OCI-LY3 (cell line): Measurements from ENCODE around the gene PCP4.

Experiments used
- H2AFZ ChIP-seq: fragments of 200-600, 300-600 bp; shearing (Covaris generic); 2 replicates; pipeline ENCODE4 v1.6.0; 2014; ENCODE audit warnings: antibody characterized with exemption, low read depth, low read length
- H3K27ac ChIP-seq: fragments of 200-600, 300-600 bp; sonication (generic); 2 replicates; pipeline ENCODE4 v1.5.1; 2014; ENCODE audit warnings: mild to moderate bottlenecking, low read length, moderate library complexity, mixed read lengths
- H3K27me3 ChIP-seq: fragments of 200-600, 300-600 bp; sonication (generic); 2 replicates; pipeline ENCODE4 v1.6.1; 2014; ENCODE audit warnings: low read depth, low read length, mixed read lengths
- H3K36me3 ChIP-seq: fragments of 200-600, 300-600 bp; sonication (generic); replicated peaks from 2 replicates; pipeline ENCODE3; 2014; ENCODE audit warnings: low read depth, low read length, mixed read lengths
- H3K4me1 ChIP-seq: fragments of 300-600, 200-600 bp; sonication (generic); 2 replicates; pipeline ENCODE4 v1.6.1; 2014; ENCODE audit warnings: low read length, mixed read lengths
- H3K4me2 ChIP-seq: fragments of 200-600, 300-600 bp; sonication (generic); 2 replicates; pipeline ENCODE4 v1.6.1; 2014; ENCODE audit warnings: low read length, mixed read lengths
- H3K4me3 ChIP-seq: fragments of 300-600, 200-600 bp; sonication (generic); 2 replicates; pipeline ENCODE4 v1.5.1; 2014; ENCODE audit warnings: antibody characterized with exemption, mild to moderate bottlenecking, low read length, moderate library complexity
- H3K79me2 ChIP-seq: fragments of 300-600, 200-600 bp; shearing (Covaris generic); 2 replicates; pipeline ENCODE4 v1.6.1; 2014; ENCODE audit warnings: mild to moderate bottlenecking, low read length, mixed read lengths
- H3K9ac ChIP-seq: fragments of 300-600, 200-600 bp; shearing (Covaris generic); 2 replicates; pipeline ENCODE4 v1.6.0; 2014; ENCODE audit warnings: mild to moderate bottlenecking, low read length, moderate library complexity
- H3K9me3 ChIP-seq: fragments of 200-600, 300-600 bp; shearing (Covaris generic); 2 replicates; pipeline ENCODE4 v1.6.1; 2014; ENCODE audit warnings: low read length, mixed read lengths; ENCODE audit not compliant: insufficient read depth
- H4K20me1 ChIP-seq: fragments of 200-600, 300-600 bp; sonication (generic); 2 replicates; pipeline ENCODE4 v1.6.1; 2016; ENCODE audit warnings: low read length, mixed read lengths; ENCODE audit not compliant: insufficient read depth
- EZH2phosphoT487 ChIP-seq: fragments of 200-600 bp; shearing (Covaris generic); IDR thresholded peaks from 2 replicates; pipeline ENCODE4 v1.6.1; 2018; ENCODE audit warnings: antibody characterized with exemption, mixed run types, low read depth
- TF ChIP-seq, protein P1 (sequence below): fragments of 200-600, 300-600 bp; sonication (generic); IDR thresholded peaks from 2 replicates; pipeline ENCODE4 v1.5.1; 2014; ENCODE audit warnings: antibody characterized with exemption, low read length, low read depth

Gene PCP4

DNA sequence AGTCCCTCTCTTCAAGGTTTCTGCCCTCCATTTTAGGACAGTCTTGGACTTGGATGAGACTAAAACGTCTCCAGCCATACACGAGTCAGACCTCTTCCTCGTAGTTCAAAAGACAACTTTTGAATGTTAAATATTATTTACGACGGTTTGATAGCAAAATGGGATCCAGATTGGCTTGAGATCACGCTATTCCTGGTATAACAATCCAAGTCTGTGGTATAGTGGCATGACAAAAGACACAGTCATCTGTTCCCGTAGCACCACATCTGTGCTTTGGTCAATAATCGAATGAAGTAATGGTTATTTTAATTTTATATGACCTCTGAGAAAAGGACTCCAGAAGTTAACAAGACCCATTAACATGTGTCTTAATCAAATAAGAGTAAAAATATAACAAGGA lies 7.0 kb downstream of the PCP4 start:
- H3K9me3 ChIP-seq = no peaks in the 10 kb centered on the region
- TF ChIP-seq, protein P1, sequence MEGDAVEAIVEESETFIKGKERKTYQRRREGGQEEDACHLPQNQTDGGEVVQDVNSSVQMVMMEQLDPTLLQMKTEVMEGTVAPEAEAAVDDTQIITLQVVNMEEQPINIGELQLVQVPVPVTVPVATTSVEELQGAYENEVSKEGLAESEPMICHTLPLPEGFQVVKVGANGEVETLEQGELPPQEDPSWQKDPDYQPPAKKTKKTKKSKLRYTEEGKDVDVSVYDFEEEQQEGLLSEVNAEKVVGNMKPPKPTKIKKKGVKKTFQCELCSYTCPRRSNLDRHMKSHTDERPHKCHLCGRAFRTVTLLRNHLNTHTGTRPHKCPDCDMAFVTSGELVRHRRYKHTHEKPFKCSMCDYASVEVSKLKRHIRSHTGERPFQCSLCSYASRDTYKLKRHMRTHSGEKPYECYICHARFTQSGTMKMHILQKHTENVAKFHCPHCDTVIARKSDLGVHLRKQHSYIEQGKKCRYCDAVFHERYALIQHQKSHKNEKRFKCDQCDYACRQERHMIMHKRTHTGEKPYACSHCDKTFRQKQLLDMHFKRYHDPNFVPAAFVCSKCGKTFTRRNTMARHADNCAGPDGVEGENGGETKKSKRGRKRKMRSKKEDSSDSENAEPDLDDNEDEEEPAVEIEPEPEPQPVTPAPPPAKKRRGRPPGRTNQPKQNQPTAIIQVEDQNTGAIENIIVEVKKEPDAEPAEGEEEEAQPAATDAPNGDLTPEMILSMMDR = no peak
- TF ChIP-seq EZH2phosphoT487 = no peak
- no peak overlapping the region for H3K4me3 ChIP-seq
- H3K27ac ChIP-seq = no peak overlapping the region
- no peaks in the 10 kb centered on the region for H4K20me1 ChIP-seq
- H2AFZ ChIP-seq = no peak overlapping the region
- no peaks in the 10 kb centered on the region for H3K27me3 ChIP-seq
- no peaks in the 10 kb centered on the region for H3K36me3 ChIP-seq
- H3K4me1 ChIP-seq = no peaks in the 10 kb centered on the region
- H3K9ac ChIP-seq = no peak overlapping the region
- no peak overlapping the region for H3K4me2 ChIP-seq
- no peaks in the 10 kb centered on the region for H3K79me2 ChIP-seq

DNA sequence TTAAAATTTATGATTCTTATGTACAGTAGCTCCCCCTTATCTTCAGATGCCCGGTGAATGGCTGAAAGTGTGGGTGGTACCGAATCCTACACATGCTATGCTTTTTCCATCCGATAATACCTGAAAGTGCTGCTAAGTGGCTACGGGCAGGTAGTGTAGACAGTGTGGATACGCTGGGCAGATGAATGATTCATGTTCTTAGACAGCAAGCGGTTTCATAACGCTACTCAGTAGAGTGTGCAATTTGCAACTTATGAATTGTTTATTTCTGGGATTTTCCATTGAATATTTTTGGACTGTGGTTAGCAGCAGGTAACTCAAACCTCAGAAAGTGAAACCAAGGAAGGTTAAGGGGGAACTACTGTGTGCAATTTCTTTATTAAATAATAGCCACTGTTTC lies 7.5 kb downstream of the PCP4 start:
- Histone ChIP-seq H3K79me2 (no peaks in the 10 kb centered on the region), H3K36me3 (no peaks in the 10 kb centered on the region), H3K27me3 (no peaks in the 10 kb centered on the region), H3K9ac (no peak overlapping the region), H3K27ac (no peak overlapping the region), H3K9me3 (no peaks in the 10 kb centered on the region), H2AFZ (no peak overlapping the region), H3K4me1 (no peaks in the 10 kb centered on the region), H3K4me2 (no peak overlapping the region), H3K4me3 (no peak overlapping the region), H4K20me1 (no peaks in the 10 kb centered on the region)
- no peak for TF ChIP-seq EZH2phosphoT487
- TF ChIP-seq, protein P1 = no peak

DNA sequence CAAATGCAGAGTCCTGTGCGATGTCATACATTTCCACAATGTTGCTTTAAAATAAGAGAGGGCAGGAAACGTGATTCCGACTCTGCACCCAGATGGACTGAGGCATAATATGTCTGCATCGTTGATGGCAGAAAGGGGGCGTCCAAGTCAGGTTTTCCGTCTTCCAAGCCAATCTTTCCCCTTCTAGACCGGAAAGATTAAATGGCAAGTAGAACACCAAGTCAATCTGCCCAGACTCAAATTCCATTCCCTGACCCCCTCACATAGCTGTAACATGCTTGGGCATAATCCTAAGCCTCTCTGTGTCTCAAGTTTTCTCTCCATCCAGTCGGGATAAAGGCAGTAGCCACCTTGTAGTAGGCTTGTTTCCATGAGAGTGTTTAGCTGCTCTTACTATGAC lies 14.4 kb downstream of the PCP4 start:
- Histone ChIP-seq H4K20me1 (no peaks in the 10 kb centered on the region), H3K4me3 (no peak overlapping the region), H3K4me2 (no peak overlapping the region), H3K9me3 (no peaks in the 10 kb centered on the region), H3K79me2 (no peaks in the 10 kb centered on the region), H3K27me3 (no peaks in the 10 kb centered on the region), H3K4me1 (no peaks in the 10 kb centered on the region), H3K36me3 (no peaks in the 10 kb centered on the region), H3K27ac (no peak overlapping the region), H2AFZ (no peak overlapping the region), H3K9ac (no peak overlapping the region)
- no peak for TF ChIP-seq EZH2phosphoT487
- TF ChIP-seq, protein P1 = no peak

DNA sequence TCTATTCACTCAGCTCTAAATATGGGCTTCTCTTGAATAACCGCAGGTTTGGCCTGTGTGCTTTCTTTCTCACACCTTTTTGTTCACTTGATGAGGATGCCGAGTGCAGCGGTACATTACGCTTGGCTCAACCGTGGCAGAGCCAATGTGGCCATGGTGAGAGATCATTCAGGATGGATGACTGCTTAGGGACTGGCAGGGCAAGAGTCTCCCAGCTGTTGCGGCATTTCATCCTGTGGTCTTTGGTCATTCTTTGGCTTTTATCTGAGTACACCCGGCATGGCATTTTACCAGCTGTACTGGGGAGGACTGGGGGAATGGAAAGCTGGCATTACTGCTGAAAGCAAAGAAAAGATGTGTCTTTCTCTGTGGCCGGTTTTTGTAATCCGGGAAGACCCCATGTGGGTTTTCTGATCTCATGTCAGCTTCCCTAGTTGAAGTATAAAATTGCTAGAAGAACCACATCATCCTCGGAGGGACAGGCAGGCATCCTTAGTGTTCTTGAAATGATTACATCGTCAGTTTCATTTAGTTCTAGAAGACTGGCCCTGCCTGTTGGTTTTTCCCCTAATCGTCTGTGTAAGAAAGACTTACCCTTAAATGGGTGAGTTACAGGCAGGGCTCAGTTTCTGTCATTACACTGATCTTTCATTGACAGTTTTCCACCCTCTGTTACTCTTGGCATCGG lies 15.1 kb downstream of the PCP4 start:
- Histone ChIP-seq H3K4me2 (no peak overlapping the region), H3K27ac (no peak overlapping the region), H3K4me3 (no peak overlapping the region), H3K79me2 (no peaks in the 10 kb centered on the region), H2AFZ (no peak overlapping the region), H3K9me3 (no peaks in the 10 kb centered on the region), H3K9ac (no peak overlapping the region), H3K27me3 (no peaks in the 10 kb centered on the region), H3K4me1 (no peaks in the 10 kb centered on the region), H4K20me1 (no peaks in the 10 kb centered on the region), H3K36me3 (no peaks in the 10 kb centered on the region)
- TF ChIP-seq, protein P1 = no peak
- no peak for TF ChIP-seq EZH2phosphoT487
